ENCODE measurements around the gene ABCA1.

Gene ABCA1

DNA sequence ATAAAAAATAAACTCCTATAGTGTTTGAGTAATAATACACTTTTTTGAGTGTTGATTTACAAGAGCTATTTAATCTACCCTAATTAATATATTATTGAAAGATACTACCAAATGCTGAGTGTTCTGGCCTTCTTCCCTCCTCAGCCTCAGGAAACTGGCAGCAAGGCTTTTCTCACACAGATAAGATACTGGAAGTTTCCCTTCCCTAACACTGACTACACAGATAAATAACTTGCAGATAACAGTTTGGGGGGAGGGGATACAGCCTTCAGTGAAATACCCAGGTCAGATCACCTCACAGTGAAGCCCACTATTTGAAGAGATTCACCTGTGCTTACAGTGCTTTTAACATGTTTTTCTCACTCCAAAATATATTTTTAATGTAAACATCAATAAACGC lies 182.1 kb downstream of the ABCA1 start:
- H3K4me3 ChIP-seq (ENCODE audit: control insufficient read depth, low read depth, low read length) = no peak overlapping the region
- TF ChIP-seq, protein P1, sequence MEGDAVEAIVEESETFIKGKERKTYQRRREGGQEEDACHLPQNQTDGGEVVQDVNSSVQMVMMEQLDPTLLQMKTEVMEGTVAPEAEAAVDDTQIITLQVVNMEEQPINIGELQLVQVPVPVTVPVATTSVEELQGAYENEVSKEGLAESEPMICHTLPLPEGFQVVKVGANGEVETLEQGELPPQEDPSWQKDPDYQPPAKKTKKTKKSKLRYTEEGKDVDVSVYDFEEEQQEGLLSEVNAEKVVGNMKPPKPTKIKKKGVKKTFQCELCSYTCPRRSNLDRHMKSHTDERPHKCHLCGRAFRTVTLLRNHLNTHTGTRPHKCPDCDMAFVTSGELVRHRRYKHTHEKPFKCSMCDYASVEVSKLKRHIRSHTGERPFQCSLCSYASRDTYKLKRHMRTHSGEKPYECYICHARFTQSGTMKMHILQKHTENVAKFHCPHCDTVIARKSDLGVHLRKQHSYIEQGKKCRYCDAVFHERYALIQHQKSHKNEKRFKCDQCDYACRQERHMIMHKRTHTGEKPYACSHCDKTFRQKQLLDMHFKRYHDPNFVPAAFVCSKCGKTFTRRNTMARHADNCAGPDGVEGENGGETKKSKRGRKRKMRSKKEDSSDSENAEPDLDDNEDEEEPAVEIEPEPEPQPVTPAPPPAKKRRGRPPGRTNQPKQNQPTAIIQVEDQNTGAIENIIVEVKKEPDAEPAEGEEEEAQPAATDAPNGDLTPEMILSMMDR (IDR thresholded peaks at IDR 0.05; ENCODE audit: control insufficient read depth, insufficient read depth, low read depth, low read length, missing control alignments) = no peak
- no peak for DNase-seq (ENCODE audit: low read depth)

DNA sequence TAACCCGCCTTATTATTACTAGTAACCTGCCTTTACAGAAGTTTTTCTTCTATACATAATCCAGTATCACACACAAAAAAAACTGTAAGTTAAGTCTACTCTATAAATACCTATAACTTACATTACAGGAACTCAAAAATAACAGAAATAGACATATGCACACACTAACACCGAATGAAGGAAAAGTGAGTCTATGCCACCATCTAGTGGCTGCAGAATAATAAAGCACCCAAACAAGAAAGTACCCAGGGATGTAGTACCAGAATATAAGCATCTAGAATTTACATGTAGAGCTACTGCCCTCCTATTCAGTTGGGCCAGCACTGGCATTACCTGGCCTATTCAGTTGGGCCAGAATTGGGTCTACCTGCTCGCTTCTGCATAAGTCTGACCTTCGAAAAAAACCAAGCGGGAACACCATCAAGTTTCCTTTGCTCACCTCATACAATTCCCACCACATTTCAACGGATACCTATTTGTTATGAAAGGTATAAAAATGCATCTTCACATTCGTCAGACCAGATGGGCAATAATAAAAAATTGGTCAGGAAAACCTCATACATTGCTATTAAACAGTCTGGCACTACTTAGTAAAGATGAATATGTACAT lies 184.5 kb downstream of the ABCA1 start:
- peak; percentile 32 for DNase-seq (ENCODE audit: low read depth)
- TF ChIP-seq, protein P1 (IDR thresholded peaks at IDR 0.05; ENCODE audit: control insufficient read depth, insufficient read depth, low read depth, low read length, missing control alignments) = peak; percentile 59
- H3K4me3 ChIP-seq (ENCODE audit: control insufficient read depth, low read depth, low read length) = no peak overlapping the region

DNA sequence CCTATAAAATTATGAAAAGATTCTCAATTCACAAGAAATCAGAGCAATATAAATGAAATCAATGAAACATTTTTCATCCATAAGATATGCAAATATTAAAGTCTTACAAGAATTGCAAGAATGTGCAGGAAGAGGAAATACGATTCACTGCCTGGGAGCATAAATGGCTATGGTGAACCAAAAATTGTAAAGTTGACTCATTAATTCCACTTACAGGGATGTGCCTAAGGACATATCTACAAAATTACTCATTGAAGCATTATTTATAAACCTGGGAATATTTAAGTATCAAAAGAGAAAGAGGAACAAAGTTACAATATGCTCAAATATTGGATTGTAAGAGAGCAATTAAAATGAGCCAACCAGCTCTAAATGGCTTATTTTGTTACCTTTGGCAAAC lies 187.3 kb downstream of the ABCA1 start:
- DNase-seq (ENCODE audit: low read depth) = peak; percentile 40
- TF ChIP-seq, protein P1 (IDR thresholded peaks at IDR 0.05; ENCODE audit: control insufficient read depth, insufficient read depth, low read depth, low read length, missing control alignments) = no peak
- no peak overlapping the region for H3K4me3 ChIP-seq (ENCODE audit: control insufficient read depth, low read depth, low read length)

- H3K4me3 ChIP-seq (ENCODE audit: control insufficient read depth, low read depth, low read length) = no peak overlapping the region
- no peak for DNase-seq (ENCODE audit: low read depth)
- TF ChIP-seq, protein P1 (IDR thresholded peaks at IDR 0.05; ENCODE audit: control insufficient read depth, insufficient read depth, low read depth, low read length, missing control alignments) = no peak
Observed at GRCh38 chr9:104738452-104738851, 189.5 kb downstream of the ABCA1 start.

All from AG09309 (cell line).